Mesenchymal stem cell (in vitro differentiated cells and primary cell): Measurements from ENCODE around the gene KLHL17.
"Not testable (repeated sequence)": the region's sequence is repeated elsewhere in the genome, so short reads cannot be mapped to it uniquely, and the experiment has no call there.

Experiments
- DNase-seq: peaks from one replicate; pipeline ENCODE4 v3.0.0-alpha.2; 2013
- H2AFZ ChIP-seq: one replicate; pipeline ENCODE4 v1.6.1; 2013; ENCODE audit warnings: low read depth, mild to moderate bottlenecking, control low read depth, inconsistent platforms, low read length, moderate library complexity
- H2AK5ac ChIP-seq: 2 replicates; pipeline ENCODE4 v1.6.1; 2013; ENCODE audit warnings: low read length, moderate library complexity, mild to moderate bottlenecking, inconsistent platforms; ENCODE audit not compliant: severe bottlenecking
- H2BK120ac ChIP-seq: one replicate; pipeline ENCODE4 v1.6.1; 2013; ENCODE audit warnings: low read depth, mild to moderate bottlenecking, inconsistent platforms, low read length, moderate library complexity
- H2BK12ac ChIP-seq, 2 experiments: one replicate each; pipeline ENCODE4 v1.6.1; 2013; ENCODE audit warnings: inconsistent platforms in 2 of 2, low read length in 2 of 2, mild to moderate bottlenecking in 2 of 2, moderate library complexity in 2 of 2, control low read depth in 1 of 2
- H2BK15ac ChIP-seq: one replicate; pipeline ENCODE4 v1.6.1; 2013; ENCODE audit warnings: mild to moderate bottlenecking, low read depth, inconsistent platforms; ENCODE audit not compliant: poor library complexity, severe bottlenecking
- H2BK5ac ChIP-seq: 2 replicates; pipeline ENCODE4 v1.6.1; 2013; ENCODE audit warnings: low read depth, mild to moderate bottlenecking, low read length, control low read depth, inconsistent platforms; ENCODE audit not compliant: poor library complexity, severe bottlenecking
- H3K14ac ChIP-seq, 2 experiments: one replicate each; pipeline ENCODE4 v1.6.1; 2013; ENCODE audit warnings: inconsistent platforms in 2 of 2, low read length in 2 of 2, control low read depth in 1 of 2, mild to moderate bottlenecking in 1 of 2, moderate library complexity in 1 of 2
- H3K18ac ChIP-seq, 2 experiments: one replicate each; pipeline ENCODE4 v1.6.1; 2013; ENCODE audit warnings: inconsistent platforms in 2 of 2, low read length in 2 of 2, control low read depth in 1 of 2, low read depth in 1 of 2, mild to moderate bottlenecking in 1 of 2
- H3K23ac ChIP-seq, 2 experiments: one replicate each; pipeline ENCODE4 v1.6.1; 2013; ENCODE audit warnings: inconsistent platforms in 2 of 2, low read length in 2 of 2, mild to moderate bottlenecking in 2 of 2, moderate library complexity in 2 of 2, control low read depth in 1 of 2
- H3K27ac ChIP-seq: 2 replicates; pipeline ENCODE4 v1.5.1; 2013; ENCODE audit warnings: mild to moderate bottlenecking, moderate library complexity, low read length, control low read depth, inconsistent platforms; ENCODE audit not compliant: poor library complexity, severe bottlenecking
- H3K27me3 ChIP-seq, 2 experiments: 2 replicates each; pipeline versions ENCODE4 v1.6.1 to v1.7.0; 2013; ENCODE audit warnings: low read length in 2 of 2, mild to moderate bottlenecking in 2 of 2, moderate library complexity in 2 of 2, control low read depth in 1 of 2, inconsistent platforms in 1 of 2; ENCODE audit not compliant: control insufficient read depth in 1 of 2, insufficient read depth in 1 of 2
- H3K36me3 ChIP-seq, 2 experiments: 2 replicates each; pipeline versions ENCODE4 v1.6.1 to v1.7.0; 2013; ENCODE audit warnings: low read length in 2 of 2, control low read depth in 1 of 2, inconsistent platforms in 1 of 2, low read depth in 1 of 2, mild to moderate bottlenecking in 1 of 2; ENCODE audit not compliant: insufficient read depth in 2 of 2, control insufficient read depth in 1 of 2
- H3K4ac ChIP-seq, 2 experiments: one replicate each; pipeline ENCODE4 v1.6.1; 2013; ENCODE audit warnings: inconsistent platforms in 2 of 2, low read length in 2 of 2, mild to moderate bottlenecking in 2 of 2, moderate library complexity in 2 of 2, control low read depth in 1 of 2, low read depth in 1 of 2
- H3K4me1 ChIP-seq: 2 replicates; pipeline ENCODE4 v1.6.1; 2013; ENCODE audit warnings: low read depth, low read length, control low read depth; ENCODE audit not compliant: control insufficient read depth, insufficient read depth
- H3K4me2 ChIP-seq: 2 replicates; pipeline ENCODE4 v1.6.1; 2013; ENCODE audit warnings: low read length, mild to moderate bottlenecking, inconsistent platforms; ENCODE audit not compliant: poor library complexity, severe bottlenecking
- H3K4me3 ChIP-seq, 2 experiments: 2 replicates each; pipeline versions ENCODE4 v1.5.1 to v1.7.0; 2013; ENCODE audit warnings: low read length in 2 of 2, mild to moderate bottlenecking in 2 of 2, control low read depth in 1 of 2, low read depth in 1 of 2; ENCODE audit not compliant: insufficient read depth in 1 of 2
- H3K79me1 ChIP-seq: replicated peaks from 2 replicates; pipeline ENCODE4 v1.6.1; 2013; ENCODE audit warnings: mild to moderate bottlenecking, control low read depth, low read length, inconsistent platforms; ENCODE audit not compliant: poor library complexity, severe bottlenecking
- H3K9ac ChIP-seq: 2 replicates; pipeline ENCODE4 v1.7.0; 2013; ENCODE audit warnings: mild to moderate bottlenecking, low read length, moderate library complexity
- H3K9me3 ChIP-seq: 2 replicates; pipeline ENCODE4 v1.7.0; 2013; ENCODE audit warnings: mild to moderate bottlenecking, low read length; ENCODE audit not compliant: control insufficient read depth
- H4K8ac ChIP-seq: one replicate; pipeline ENCODE4 v1.6.1; 2013; ENCODE audit warnings: inconsistent platforms, mild to moderate bottlenecking, low read length, moderate library complexity
- H4K91ac ChIP-seq: one replicate; pipeline ENCODE4 v1.6.1; 2013; ENCODE audit warnings: mild to moderate bottlenecking, low read length, inconsistent platforms
- WGBS: methylation state at CpG from one replicate; pipeline ENCODE4 v1.1.7; 2013; ENCODE audit warnings: mixed read lengths; 5-methylcytosine and 5-hydroxymethylcytosine counted together

Gene KLHL17

GRCh38 chr1:991275-991674 is 30.9 kb downstream of the KLHL17 start:
- H3K23ac ChIP-seq, H2BK5ac ChIP-seq, H2AK5ac ChIP-seq, H2BK120ac ChIP-seq, H3K27ac ChIP-seq, H3K18ac ChIP-seq, H2BK15ac ChIP-seq, H2AFZ ChIP-seq, H4K8ac ChIP-seq, H3K36me3 ChIP-seq, H3K79me1 ChIP-seq, H3K9ac ChIP-seq, DNase-seq, H3K4me1 ChIP-seq, H4K91ac ChIP-seq, H3K9me3 ChIP-seq, H3K4ac ChIP-seq, H2BK12ac ChIP-seq, H3K14ac ChIP-seq, H3K4me2 ChIP-seq, H3K4me3 ChIP-seq: not testable (repeated sequence)
- H3K27me3 ChIP-seq: peaks cover 0 to 34% of the 10 kb centered on the region in 2 experiments
- WGBS: 95% methylated on average over 6 of the region's 6 CpGs

GRCh38 chr1:991895-992294 is 31.5 kb downstream of the KLHL17 start:
- Histone ChIP-seq H3K27me3 (peaks cover 1 to 35% of the 10 kb centered on the region in 2 experiments), H3K9ac (no peak overlapping the region), H2BK120ac (no peak overlapping the region), H2BK15ac (no peak overlapping the region), H3K27ac (no peak overlapping the region), H3K4ac (no peak overlapping the region), H4K91ac (no peak overlapping the region), H3K23ac (no peak overlapping the region), H3K9me3 (peaks cover 5% of the 10 kb centered on the region), H3K4me1 (peaks cover 5% of the 10 kb centered on the region), H3K18ac (no peak overlapping the region), H3K79me1 (no peaks in the 10 kb centered on the region), H2BK5ac (no peak overlapping the region), H3K36me3 (no peaks in the 10 kb centered on the region), H3K4me2 (no peak overlapping the region), H2AK5ac (no peak overlapping the region), H2AFZ (no peak overlapping the region), H2BK12ac (no peak overlapping the region), H3K14ac (no peak overlapping the region), H4K8ac (no peak overlapping the region), H3K4me3 (no peak overlapping the region)
- 97% methylated on average over 8 of the region's 10 CpGs for WGBS
- DNase-seq: peak; percentile 50

GRCh38 chr1:992362-992761 is 32.0 kb downstream of the KLHL17 start:
- Histone ChIP-seq H3K14ac (no peak overlapping the region), H2AK5ac (no peak overlapping the region), H2BK15ac (no peak overlapping the region), H3K4me3 (no peak overlapping the region), H3K36me3 (no peaks in the 10 kb centered on the region), H3K79me1 (no peaks in the 10 kb centered on the region), H3K4me1 (peaks cover 5% of the 10 kb centered on the region), H4K91ac (no peak overlapping the region), H2BK120ac (no peak overlapping the region), H3K27ac (no peak overlapping the region), H3K9me3 (peaks cover 5% of the 10 kb centered on the region), H3K23ac (no peak overlapping the region), H2AFZ (no peak overlapping the region), H3K4me2 (no peak overlapping the region), H2BK5ac (no peak overlapping the region), H3K27me3 (peaks cover 6 to 39% of the 10 kb centered on the region in 2 experiments), H4K8ac (no peak overlapping the region), H2BK12ac (no peak overlapping the region), H3K9ac (no peak overlapping the region), H3K4ac (no peak overlapping the region), H3K18ac (no peak overlapping the region)
- peak; percentile 33 for DNase-seq
- 89% methylated on average over 3 of the region's 7 CpGs for WGBS

- Histone ChIP-seq H3K36me3 (no peaks in the 10 kb centered on the region), H4K8ac (no peak overlapping the region), H3K4me3 (no peak overlapping the region), H2BK12ac (no peak overlapping the region), H3K14ac (no peak overlapping the region), H3K18ac (no peak overlapping the region), H3K23ac (no peak overlapping the region), H3K4ac (no peak overlapping the region), H3K9ac (no peak overlapping the region), H3K9me3 (peaks cover 5% of the 10 kb centered on the region), H2BK120ac (no peak overlapping the region), H3K27me3 (peaks cover 14 to 49% of the 10 kb centered on the region in 2 experiments), H2AFZ (no peak overlapping the region), H2BK15ac (no peak overlapping the region), H3K4me2 (no peak overlapping the region), H3K4me1 (peaks cover 9% of the 10 kb centered on the region), H2BK5ac (no peak overlapping the region), H3K79me1 (no peaks in the 10 kb centered on the region), H4K91ac (no peak overlapping the region), H3K27ac (no peak overlapping the region), H2AK5ac (no peak overlapping the region)
- peak; percentile 60 for DNase-seq
- WGBS: 86% methylated on average over 15 of the region's 15 CpGs
Measured at GRCh38 chr1:993379-993995, 33.1 kb downstream of the KLHL17 start.
